ENCODE measurements around the gene RGMA.

- TF ChIP-seq, protein P1, sequence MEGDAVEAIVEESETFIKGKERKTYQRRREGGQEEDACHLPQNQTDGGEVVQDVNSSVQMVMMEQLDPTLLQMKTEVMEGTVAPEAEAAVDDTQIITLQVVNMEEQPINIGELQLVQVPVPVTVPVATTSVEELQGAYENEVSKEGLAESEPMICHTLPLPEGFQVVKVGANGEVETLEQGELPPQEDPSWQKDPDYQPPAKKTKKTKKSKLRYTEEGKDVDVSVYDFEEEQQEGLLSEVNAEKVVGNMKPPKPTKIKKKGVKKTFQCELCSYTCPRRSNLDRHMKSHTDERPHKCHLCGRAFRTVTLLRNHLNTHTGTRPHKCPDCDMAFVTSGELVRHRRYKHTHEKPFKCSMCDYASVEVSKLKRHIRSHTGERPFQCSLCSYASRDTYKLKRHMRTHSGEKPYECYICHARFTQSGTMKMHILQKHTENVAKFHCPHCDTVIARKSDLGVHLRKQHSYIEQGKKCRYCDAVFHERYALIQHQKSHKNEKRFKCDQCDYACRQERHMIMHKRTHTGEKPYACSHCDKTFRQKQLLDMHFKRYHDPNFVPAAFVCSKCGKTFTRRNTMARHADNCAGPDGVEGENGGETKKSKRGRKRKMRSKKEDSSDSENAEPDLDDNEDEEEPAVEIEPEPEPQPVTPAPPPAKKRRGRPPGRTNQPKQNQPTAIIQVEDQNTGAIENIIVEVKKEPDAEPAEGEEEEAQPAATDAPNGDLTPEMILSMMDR (IDR thresholded peaks at IDR 0.05; ENCODE audit: insufficient read depth, low read depth, low read length) = no peak
- no peak for TF ChIP-seq EZH2 (IDR thresholded peaks at IDR 0.05; ENCODE audit: insufficient read depth, low read length)
Measured at GRCh38 chr15:93129702-93130488, 40.9 kb upstream of the RGMA start.
